Uterus (tissue), 2 donors: ENCODE results near the gene PI16.

Experiments used
- CTCF ChIP-seq, 4 experiments: fragments of 200-600 bp in 2 of 4; fragments of 450-650 bp in 2 of 4; sonication (generic) in 2 of 4; IDR thresholded peaks; one replicate each; pipeline ENCODE4 v1.5.1; 2016 to 2019; ENCODE audit warnings: antibody characterized with exemption in 4 of 4, mild to moderate bottlenecking in 2 of 4, moderate library complexity in 1 of 4
- POLR2A ChIP-seq, 2 donors: fragments of 450-650 bp; IDR thresholded peaks; one replicate each; pipeline ENCODE4 v1.6.1; 2016; ENCODE audit warnings: antibody characterized with exemption in 2 of 2, mild to moderate bottlenecking in 1 of 2, moderate library complexity in 1 of 2

GRCh38 chr6:36936824-36937223 lies 17.7 kb upstream of the PI16 start:
- no peak for TF ChIP-seq POLR2A (IDR thresholded peaks at IDR 0.05)
- no peak for TF ChIP-seq CTCF (IDR thresholded peaks at IDR 0.05)
